Vagina (tissue), 2 donors: Measurements from ENCODE around the gene NFAM1.

Source experiments
- CTCF ChIP-seq, 3 experiments: fragments of 450-650 bp in 2 of 3; fragments of 200-600 bp in 1 of 3; sonication (generic) in 1 of 3; IDR thresholded peaks; one replicate each; pipeline ENCODE4 v1.5.1; 2017 to 2019; ENCODE audit warnings: antibody characterized with exemption in 3 of 3, mild to moderate bottlenecking in 2 of 3, moderate library complexity in 2 of 3
- POLR2A ChIP-seq, 2 donors: fragments of 450-650 bp; IDR thresholded peaks; one replicate each; pipeline ENCODE4 v1.6.1; 2017; ENCODE audit warnings: antibody characterized with exemption in 2 of 2, mild to moderate bottlenecking in 2 of 2, moderate library complexity in 2 of 2

- TF ChIP-seq CTCF (IDR thresholded peaks at IDR 0.05) (no peak), POLR2A (IDR thresholded peaks at IDR 0.05) (no peak)
These were observed 27.3 kb upstream of the NFAM1 start for GRCh38 chr22:42459287-42460063.
